Measurements from ENCODE around the gene NUP98. TPM values are rescaled to one million over a fixed set of nuclear protein-coding genes. Genes with fewer than 3 reads are reported as not detected.

The NUP98 gene
- total RNA-seq, 1 donor from 2014 or later, result 110 TPM

- intact Hi-C loops (cut with micrococcal nuclease), result loop anchor here (5.0 kb wide), 1 partner anchor 69 kb away; the partner anchor contains the start of gene PGAP2
These were observed 58.6 kb downstream of the NUP98 start for GRCh38 chr11:3738723-3739122.

GRCh38 chr11:3738241-3738640, 59.1 kb downstream of the NUP98 start:
- intact Hi-C loops (cut with micrococcal nuclease), result loop anchor here (5.0 kb wide), 1 partner anchor 69 kb away; the partner anchor contains the start of gene PGAP2

- intact Hi-C loops (cut with micrococcal nuclease), result loop anchor here (5.0 kb wide), 1 partner anchor 70 kb away; the partner anchor contains the start of gene PGAP2
These were observed 59.9 kb downstream of the NUP98 start for GRCh38 chr11:3737386-3737933.

GRCh38 chr11:3736816-3737215, 60.5 kb downstream of the NUP98 start:
- intact Hi-C loops (cut with micrococcal nuclease), result loop anchor here (5.0 kb wide), 1 partner anchor 70 kb away; the partner anchor contains the start of gene PGAP2

GRCh38 chr11:3735827-3736226, 61.5 kb downstream of the NUP98 start:
- intact Hi-C loops (cut with micrococcal nuclease), result loop anchor here (5.0 kb wide), 1 partner anchor 71 kb away; the partner anchor contains the start of gene PGAP2

GRCh38 chr11:3732671-3733436, 64.5 kb downstream of the NUP98 start:
- intact Hi-C loops (cut with micrococcal nuclease), result no loop called here

GRCh38 chr11:3723014-3723708, 74.2 kb downstream of the NUP98 start:
- intact Hi-C loops (cut with micrococcal nuclease), result no loop called here

GRCh38 chr11:3722100-3722499, 75.3 kb downstream of the NUP98 start:
- intact Hi-C loops (cut with micrococcal nuclease), result no loop called here

- intact Hi-C loops (cut with micrococcal nuclease), result no loop called here
These were observed 76.4 kb downstream of the NUP98 start for GRCh38 chr11:3720997-3721396.

GRCh38 chr11:3712274-3712673, 85.1 kb downstream of the NUP98 start:
- intact Hi-C loops (cut with micrococcal nuclease), result no loop called here

- intact Hi-C loops (cut with micrococcal nuclease), result no loop called here
These were observed 86.7 kb downstream of the NUP98 start for GRCh38 chr11:3710485-3711259.

- intact Hi-C loops (cut with micrococcal nuclease), result loop anchor here (5.0 kb wide), 1 partner anchor 97 kb away; the partner anchor contains the start of gene PGAP2
These were observed 87.4 kb downstream of the NUP98 start for GRCh38 chr11:3709977-3710376.

- intact Hi-C loops (cut with micrococcal nuclease), result loop anchor here (5.0 kb wide), 1 partner anchor 100 kb away; the partner anchor contains the start of gene PGAP2
These were observed 90.2 kb downstream of the NUP98 start for GRCh38 chr11:3707176-3707575.

GRCh38 chr11:3703383-3703782, 94.0 kb downstream of the NUP98 start:
- intact Hi-C loops (cut with micrococcal nuclease), result no loop called here

- intact Hi-C loops (cut with micrococcal nuclease), result no loop called here
These were observed 96.4 kb downstream of the NUP98 start for GRCh38 chr11:3700910-3701309.

GRCh38 chr11:3700410-3700809, 96.9 kb downstream of the NUP98 start:
- intact Hi-C loops (cut with micrococcal nuclease), result no loop called here

GRCh38 chr11:3686751-3687150, 110.6 kb downstream of the NUP98 start:
- intact Hi-C loops (cut with micrococcal nuclease), result no loop called here

GRCh38 chr11:3685923-3686322, 111.4 kb downstream of the NUP98 start:
- intact Hi-C loops (cut with micrococcal nuclease), result no loop called here

GRCh38 chr11:3684819-3685172, 112.6 kb downstream of the NUP98 start:
- intact Hi-C loops (cut with micrococcal nuclease), result no loop called here

GRCh38 chr11:3684129-3684818, 113.1 kb downstream of the NUP98 start:
- intact Hi-C loops (cut with micrococcal nuclease), result no loop called here

GRCh38 chr11:3683039-3683438, 114.3 kb downstream of the NUP98 start:
- intact Hi-C loops (cut with micrococcal nuclease), result no loop called here
